H9 (cell line): ENCODE data around the gene MRPS11. TPM values are rescaled to one million over a fixed set of nuclear protein-coding genes. Genes with fewer than 3 reads are reported as not detected.

Experiments used
- DNase-seq: peaks from one replicate; pipeline ENCODE4 v3.0.0-alpha.2; 2017
- H2AFZ ChIP-seq: one replicate; pipeline ENCODE4 v1.6.1; 2013; ENCODE audit warnings: mild to moderate bottlenecking, low read length, control low read depth, moderate library complexity
- H2AK5ac ChIP-seq: 2 replicates; pipeline ENCODE4 v1.6.1; 2013; ENCODE audit warnings: low read length, control low read depth, mixed read lengths; ENCODE audit not compliant: insufficient read length
- H2BK120ac ChIP-seq: one replicate; pipeline ENCODE4 v1.6.1; 2013; ENCODE audit warnings: low read depth, mild to moderate bottlenecking, low read length, control low read depth, inconsistent platforms; ENCODE audit not compliant: poor library complexity, severe bottlenecking
- H2BK12ac ChIP-seq: 2 replicates; pipeline ENCODE4 v1.6.1; 2013; ENCODE audit warnings: low read length, control low read depth, mixed read lengths, low read depth; ENCODE audit not compliant: insufficient read length
- H2BK15ac ChIP-seq: 2 replicates; pipeline ENCODE4 v1.6.1; 2013; ENCODE audit warnings: low read depth, low read length, control low read depth
- H2BK20ac ChIP-seq: one replicate; pipeline ENCODE4 v1.6.1; 2013; ENCODE audit warnings: low read depth, mild to moderate bottlenecking, low read length, control low read depth, inconsistent platforms; ENCODE audit not compliant: poor library complexity, severe bottlenecking
- H2BK5ac ChIP-seq: 2 replicates; pipeline ENCODE4 v1.6.1; 2013; ENCODE audit warnings: low read length, control low read depth, mixed read lengths; ENCODE audit not compliant: insufficient read length
- H3K14ac ChIP-seq: 2 replicates; pipeline ENCODE4 v1.6.1; 2013; ENCODE audit warnings: low read length, control low read depth; ENCODE audit not compliant: insufficient read depth
- H3K18ac ChIP-seq: 2 replicates; pipeline ENCODE4 v1.6.1; 2013; ENCODE audit warnings: low read depth, mild to moderate bottlenecking, mixed read lengths, low read length, control low read depth; ENCODE audit not compliant: insufficient read length
- H3K23ac ChIP-seq: 2 replicates; pipeline ENCODE4 v1.6.1; 2013; ENCODE audit warnings: low read length, control low read depth, mixed read lengths, low read depth; ENCODE audit not compliant: insufficient read length
- H3K23me2 ChIP-seq: 2 replicates; pipeline ENCODE4 v1.6.1; 2013; ENCODE audit warnings: low read depth, mild to moderate bottlenecking, mixed read lengths, low read length, control low read depth; ENCODE audit not compliant: insufficient read length, poor library complexity, severe bottlenecking
- H3K27ac ChIP-seq: 2 replicates; pipeline ENCODE4 v1.5.1; 2013; ENCODE audit warnings: low read length, control low read depth, mixed read lengths, low read depth; ENCODE audit not compliant: insufficient read length
- H3K27me3 ChIP-seq: 2 replicates; pipeline ENCODE4 v1.6.1; 2013; ENCODE audit warnings: low read length, control low read depth, inconsistent platforms; ENCODE audit not compliant: insufficient read depth
- H3K4ac ChIP-seq: 2 replicates; pipeline ENCODE4 v1.6.1; 2013; ENCODE audit warnings: low read depth, mild to moderate bottlenecking, control low read depth, inconsistent platforms, low read length, moderate library complexity
- H3K4me1 ChIP-seq: 2 replicates; pipeline ENCODE4 v1.6.1; 2013; ENCODE audit warnings: low read length, control low read depth, inconsistent platforms; ENCODE audit not compliant: insufficient read depth
- H3K4me2 ChIP-seq: 2 replicates; pipeline ENCODE4 v1.6.1; 2013; ENCODE audit warnings: low read length, control low read depth, mixed read lengths; ENCODE audit not compliant: insufficient read length, insufficient read depth
- H3K56ac ChIP-seq: 2 replicates; pipeline ENCODE4 v1.6.1; 2013; ENCODE audit warnings: low read depth, mild to moderate bottlenecking, mixed read lengths, low read length, control low read depth; ENCODE audit not compliant: insufficient read length
- H3K79me1 ChIP-seq: 2 replicates; pipeline ENCODE4 v1.6.1; 2013; ENCODE audit warnings: low read depth, mild to moderate bottlenecking, moderate library complexity, low read length, control low read depth, inconsistent platforms; ENCODE audit not compliant: insufficient read depth, poor library complexity, severe bottlenecking
- H3K79me2 ChIP-seq: 2 replicates; pipeline ENCODE4 v1.6.1; 2013; ENCODE audit warnings: low read length, control low read depth, inconsistent platforms; ENCODE audit not compliant: insufficient read depth
- H3K9ac ChIP-seq: 2 replicates; pipeline ENCODE4 v1.6.1; 2013; ENCODE audit warnings: low read length, control low read depth, mixed read lengths; ENCODE audit not compliant: insufficient read length; ENCODE audit errors: extremely low read depth
- H3K9me3 ChIP-seq: one replicate; pipeline ENCODE4 v1.6.1; 2013; ENCODE audit warnings: low read depth, low read length, inconsistent platforms; ENCODE audit not compliant: control insufficient read depth
- H3T11ph ChIP-seq: one replicate; pipeline ENCODE4 v1.6.1; 2013; ENCODE audit warnings: mild to moderate bottlenecking, low read length, control low read depth, inconsistent platforms
- H4K20me1 ChIP-seq: one replicate; pipeline ENCODE4 v1.6.1; 2013; ENCODE audit not compliant: control insufficient read depth, insufficient read length, insufficient read depth
- H4K5ac ChIP-seq: 2 replicates; pipeline ENCODE4 v1.6.1; 2013; ENCODE audit warnings: low read depth, mild to moderate bottlenecking, mixed read lengths, low read length, control low read depth; ENCODE audit not compliant: insufficient read length
- H4K8ac ChIP-seq: replicated peaks from 2 replicates; pipeline ENCODE4 v1.6.1; 2013; ENCODE audit warnings: low read length, control low read depth, mixed read lengths, low read depth; ENCODE audit not compliant: insufficient read length
- H4K91ac ChIP-seq: 2 replicates; pipeline ENCODE4 v1.6.1; 2013; ENCODE audit warnings: low read depth, mild to moderate bottlenecking, moderate library complexity, mixed read lengths, low read length, control low read depth; ENCODE audit not compliant: insufficient read length
- H3K27ac Mint-ChIP-seq, 3 experiments: 2 replicates in 2 of 3; 3 replicates in 1 of 3; pipeline ENCODE4 v1.8.0; 2020 to 2021; ENCODE audit warnings: mixed read lengths in 3 of 3, mild to moderate bottlenecking in 1 of 3, moderate library complexity in 1 of 3
- H3K27me3 Mint-ChIP-seq: 2 replicates; pipeline ENCODE4 v1.8.0; 2021; ENCODE audit warnings: low read depth, mild to moderate bottlenecking, moderate library complexity, mixed read lengths
- H3K36me3 Mint-ChIP-seq, 3 experiments: 2 replicates in 2 of 3; 3 replicates in 1 of 3; pipeline ENCODE4 v1.8.0; 2020 to 2021; ENCODE audit warnings: low read depth in 3 of 3, mixed read lengths in 3 of 3; ENCODE audit not compliant: insufficient read depth in 1 of 3
- H3K4me1 Mint-ChIP-seq, 2 experiments: 2 replicates each; pipeline ENCODE4 v1.8.0; 2020; ENCODE audit warnings: mixed read lengths in 2 of 2
- H3K4me3 Mint-ChIP-seq, 2 experiments: 2 replicates in 1 of 2; 3 replicates in 1 of 2; pipeline ENCODE4 v1.8.0; 2020 to 2021; ENCODE audit warnings: mild to moderate bottlenecking in 2 of 2, mixed read lengths in 2 of 2, moderate library complexity in 1 of 2
- H3K9me3 Mint-ChIP-seq, 2 experiments: 2 replicates in 1 of 2; 3 replicates in 1 of 2; pipeline ENCODE4 v1.8.0; 2020; ENCODE audit warnings: mild to moderate bottlenecking in 2 of 2, mixed read lengths in 2 of 2, moderate library complexity in 1 of 2
- total RNA-seq: library from RNA; stranded (reverse); gene quantifications from 2 replicates; pipeline ENCODE4 v1.2.1, GENCODE V29; 2021
- TF ChIP-seq, protein P1 (sequence below): fragments of 200-600 bp; sonication (generic); conservative IDR thresholded peaks from 3 replicates; pipeline ENCODE4 v1.8.0; 2021; ENCODE audit warnings: antibody characterized with exemption, mild to moderate bottlenecking

The MRPS11 gene
- total RNA-seq, 1 experiment from 2014 or later: 54.5 TPM

DNA sequence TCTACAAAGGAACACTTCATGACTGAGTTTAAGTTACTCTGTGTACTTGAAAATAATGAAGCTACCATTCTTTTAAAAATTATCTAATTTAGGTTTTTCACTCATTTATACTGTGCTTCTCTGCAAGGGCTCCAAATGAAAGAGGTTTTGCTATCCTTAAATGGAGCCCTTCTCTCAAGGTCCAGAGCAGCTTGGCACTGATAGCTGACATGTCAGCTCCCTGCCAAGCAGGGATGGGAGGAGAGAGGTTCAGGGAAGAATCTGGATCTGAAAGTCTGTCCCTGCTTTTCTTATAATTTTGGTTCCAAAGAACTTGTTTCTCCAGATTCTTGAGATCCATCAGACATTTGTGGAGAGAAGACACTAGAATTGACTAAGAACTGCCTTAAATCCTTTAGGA is 39.1 kb downstream of the MRPS11 start:
- Histone ChIP-seq H2BK120ac (no peak overlapping the region), H3K9ac (no peak overlapping the region), H3K18ac (no peak overlapping the region), H2BK5ac (no peak overlapping the region), H3K4ac (no peak overlapping the region), H4K8ac (no peak overlapping the region), H3K14ac (no peak overlapping the region), H3K23me2 (no peaks in the 10 kb centered on the region), H4K5ac (no peak overlapping the region), H4K20me1 (no peaks in the 10 kb centered on the region), H2AFZ (no peak overlapping the region), H3K79me2 (no peaks in the 10 kb centered on the region), H3K56ac (no peak overlapping the region), H2BK20ac (no peak overlapping the region), H3T11ph (no peak overlapping the region), H3K27me3 (no peaks in the 10 kb centered on the region), H4K91ac (no peak overlapping the region), H3K4me1 (peaks cover 6% of the 10 kb centered on the region; the same call in 1 of the 2 replicates), H3K27ac (no peak overlapping the region), H2AK5ac (no peak overlapping the region), H2BK12ac (no peak overlapping the region), H3K4me2 (no peak overlapping the region), H3K9me3 (no peaks in the 10 kb centered on the region), H2BK15ac (no peak overlapping the region), H3K79me1 (no peaks in the 10 kb centered on the region), H3K23ac (no peak overlapping the region)
- TF ChIP-seq, protein P1, sequence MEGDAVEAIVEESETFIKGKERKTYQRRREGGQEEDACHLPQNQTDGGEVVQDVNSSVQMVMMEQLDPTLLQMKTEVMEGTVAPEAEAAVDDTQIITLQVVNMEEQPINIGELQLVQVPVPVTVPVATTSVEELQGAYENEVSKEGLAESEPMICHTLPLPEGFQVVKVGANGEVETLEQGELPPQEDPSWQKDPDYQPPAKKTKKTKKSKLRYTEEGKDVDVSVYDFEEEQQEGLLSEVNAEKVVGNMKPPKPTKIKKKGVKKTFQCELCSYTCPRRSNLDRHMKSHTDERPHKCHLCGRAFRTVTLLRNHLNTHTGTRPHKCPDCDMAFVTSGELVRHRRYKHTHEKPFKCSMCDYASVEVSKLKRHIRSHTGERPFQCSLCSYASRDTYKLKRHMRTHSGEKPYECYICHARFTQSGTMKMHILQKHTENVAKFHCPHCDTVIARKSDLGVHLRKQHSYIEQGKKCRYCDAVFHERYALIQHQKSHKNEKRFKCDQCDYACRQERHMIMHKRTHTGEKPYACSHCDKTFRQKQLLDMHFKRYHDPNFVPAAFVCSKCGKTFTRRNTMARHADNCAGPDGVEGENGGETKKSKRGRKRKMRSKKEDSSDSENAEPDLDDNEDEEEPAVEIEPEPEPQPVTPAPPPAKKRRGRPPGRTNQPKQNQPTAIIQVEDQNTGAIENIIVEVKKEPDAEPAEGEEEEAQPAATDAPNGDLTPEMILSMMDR: no peak
- Mint-ChIP-seq H3K27me3 (peaks cover 9% of the 10 kb centered on the region), H3K4me1 (peaks cover 25 to 28% of the 10 kb centered on the region in 2 experiments), H3K36me3 (peaks cover 7 to 29% (median 23%) of the 10 kb centered on the region in 3 experiments; a peak in 5 of 7 replicates), H3K4me3 (no peak overlapping the region), H3K27ac (no peak overlapping the region), H3K9me3 (no peaks in the 10 kb centered on the region)
- no peak for DNase-seq
